K562 (cell line): Measurements from ENCODE around the gene CHPF. TPM values are rescaled to one million over a fixed set of nuclear protein-coding genes. Genes with fewer than 3 reads are reported as not detected.

Experiments used
- CHD1 ChIP-seq: fragments of 200-600 bp; sonication (generic); IDR thresholded peaks from one replicate; pipeline ENCODE4 v1.6.1; 2012; ENCODE audit warnings: mild to moderate bottlenecking, moderate library complexity, low read length, inconsistent platforms
- CLOCK ChIP-seq: fragments of 250-450 bp; sonication (Bioruptor Pico); IDR thresholded peaks from 2 replicates; pipeline ENCODE4 v1.4.0; 2020; ENCODE audit warnings: mild to moderate bottlenecking, moderate library complexity, borderline replicate concordance
- CREM ChIP-seq: IDR thresholded peaks from 2 replicates; pipeline ENCODE4 v1.6.1; 2014; ENCODE audit warnings: antibody characterized with exemption, low read depth
- DACH1 ChIP-seq: fragments of 450-650 bp; IDR thresholded peaks from 2 replicates; pipeline ENCODE4 v1.6.1; 2018; ENCODE audit not compliant: partially characterized antibody
- HIVEP1 ChIP-seq: fragments of 250-450 bp; sonication (Bioruptor Pico); IDR thresholded peaks from 2 replicates; pipeline ENCODE4 v1.4.0; 2020; ENCODE audit warnings: mild to moderate bottlenecking
- NUFIP1 ChIP-seq: fragments of 450-650 bp; IDR thresholded peaks from 2 replicates; pipeline ENCODE4 v1.6.1; 2018; ENCODE audit not compliant: partially characterized antibody
- POLR2H ChIP-seq: IDR thresholded peaks from 2 replicates; pipeline ENCODE4 v1.6.1; 2016; ENCODE audit warnings: missing genetic modification characterization, low read depth, mild to moderate bottlenecking, control low read depth, missing compliant biosample characterization, moderate library complexity
- RERE ChIP-seq: sonication (generic); formaldehyde crosslinking; IDR thresholded peaks from 2 replicates; pipeline ENCODE4 v1.8.0; 2023; ENCODE audit warnings: missing genetic modification reagents, mild to moderate bottlenecking, borderline replicate concordance
- SOX6 ChIP-seq: fragments of 450-650 bp; IDR thresholded peaks from 2 replicates; pipeline ENCODE4 v1.6.1; 2014; ENCODE audit warnings: mild to moderate bottlenecking
- YBX1 ChIP-seq: fragments of 450-650 bp; IDR thresholded peaks from 2 replicates; pipeline ENCODE4 v1.7.1; 2016; ENCODE audit warnings: mild to moderate bottlenecking
- ZNF639 ChIP-seq, 2 experiments: fragments of 200-800 bp in 1 of 2; sonication (Bioruptor generic) in 1 of 2; sonication (generic) in 1 of 2; formaldehyde crosslinking in 1 of 2; IDR thresholded peaks in 1 of 2; conservative IDR thresholded peaks in 1 of 2; 2 replicates each; pipeline versions ENCODE4 v1.5.0 to v1.6.1; 2016 to 2020; ENCODE audit warnings: missing compliant biosample characterization in 1 of 2, missing genetic modification characterization in 1 of 2, missing genetic modification reagents in 1 of 2
- polyA plus RNA-seq, 8 experiments: library from polyadenylated mRNA; depleted of rRNA in 4 of 8; stranded (reverse) in 5 of 8; unstranded in 3 of 8; fragments of >200 nt; fragmentation: Nextera tagmentation in 2 of 8; fragmentation: Illumina TruSeq in 1 of 8; extraction: Ambion mirVana in 2 of 8; extraction: Trizol in 1 of 8; gene quantifications; 2 replicates each; pipeline versions ENCODE4 v1.2.1 to v1.2.3, GENCODE V29; 2011 to 2014; ENCODE audit warnings: inconsistent platforms in 1 of 8, missing spikeins in 1 of 8
- total RNA-seq, 7 experiments: library from RNA; depleted of rRNA in 6 of 7; stranded (reverse); fragments of >200 nt in 6 of 7; fragmentation: Illumina TruSeq in 2 of 7; extraction: Trizol in 2 of 7; gene quantifications; 2 replicates each; pipeline versions ENCODE4 v1.2.1 to v1.2.3, GENCODE V29; 2011 to 2021; ENCODE audit warnings: low replicate concordance in 1 of 7
- TF ChIP-seq, protein P1 (sequence below): sonication (generic); formaldehyde crosslinking; IDR thresholded peaks from 2 replicates; pipeline ENCODE4 v1.8.0; 2023; ENCODE audit warnings: mild to moderate bottlenecking, missing genetic modification reagents

The CHPF gene
- total and polyA plus RNA-seq, 9 of the 15 experiments (the other 6 are each of a cell fraction or from before 2014, with no cell fraction given): 0.15 to 57.2 (median 7.9) TPM

GRCh38 chr2:219500135-219500534 is 43.5 kb downstream of the CHPF start (continued):
- TF ChIP-seq DACH1 (no peak), SOX6 (peak; percentile 48; the same call in 1 of the 2 replicates), HIVEP1 (CRISPR knock-in tag) (no peak), CREM (0 out of 2 replicates have a peak, but pooled peaks have one; percentile 21), POLR2H (tag) (no peak), CHD1 (no peak), ZNF639 (CRISPR knock-in tag; conservative IDR thresholded peaks at IDR 0.05 in 1 of 2, IDR thresholded peaks at IDR 0.05 in 1 of 2) (no peak), RERE (CRISPR knock-in tag) (no peak), NUFIP1 (peak; percentile 46), YBX1 (no peak), CLOCK (CRISPR knock-in tag) (no peak)
- TF ChIP-seq, protein P1, sequence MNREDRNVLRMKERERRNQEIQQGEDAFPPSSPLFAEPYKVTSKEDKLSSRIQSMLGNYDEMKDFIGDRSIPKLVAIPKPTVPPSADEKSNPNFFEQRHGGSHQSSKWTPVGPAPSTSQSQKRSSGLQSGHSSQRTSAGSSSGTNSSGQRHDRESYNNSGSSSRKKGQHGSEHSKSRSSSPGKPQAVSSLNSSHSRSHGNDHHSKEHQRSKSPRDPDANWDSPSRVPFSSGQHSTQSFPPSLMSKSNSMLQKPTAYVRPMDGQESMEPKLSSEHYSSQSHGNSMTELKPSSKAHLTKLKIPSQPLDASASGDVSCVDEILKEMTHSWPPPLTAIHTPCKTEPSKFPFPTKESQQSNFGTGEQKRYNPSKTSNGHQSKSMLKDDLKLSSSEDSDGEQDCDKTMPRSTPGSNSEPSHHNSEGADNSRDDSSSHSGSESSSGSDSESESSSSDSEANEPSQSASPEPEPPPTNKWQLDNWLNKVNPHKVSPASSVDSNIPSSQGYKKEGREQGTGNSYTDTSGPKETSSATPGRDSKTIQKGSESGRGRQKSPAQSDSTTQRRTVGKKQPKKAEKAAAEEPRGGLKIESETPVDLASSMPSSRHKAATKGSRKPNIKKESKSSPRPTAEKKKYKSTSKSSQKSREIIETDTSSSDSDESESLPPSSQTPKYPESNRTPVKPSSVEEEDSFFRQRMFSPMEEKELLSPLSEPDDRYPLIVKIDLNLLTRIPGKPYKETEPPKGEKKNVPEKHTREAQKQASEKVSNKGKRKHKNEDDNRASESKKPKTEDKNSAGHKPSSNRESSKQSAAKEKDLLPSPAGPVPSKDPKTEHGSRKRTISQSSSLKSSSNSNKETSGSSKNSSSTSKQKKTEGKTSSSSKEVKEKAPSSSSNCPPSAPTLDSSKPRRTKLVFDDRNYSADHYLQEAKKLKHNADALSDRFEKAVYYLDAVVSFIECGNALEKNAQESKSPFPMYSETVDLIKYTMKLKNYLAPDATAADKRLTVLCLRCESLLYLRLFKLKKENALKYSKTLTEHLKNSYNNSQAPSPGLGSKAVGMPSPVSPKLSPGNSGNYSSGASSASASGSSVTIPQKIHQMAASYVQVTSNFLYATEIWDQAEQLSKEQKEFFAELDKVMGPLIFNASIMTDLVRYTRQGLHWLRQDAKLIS (CRISPR knock-in tag): no peak
